K562 (cell line): ENCODE measurements around the gene PATL2. TPM values are rescaled to one million over a fixed set of nuclear protein-coding genes. Genes with fewer than 3 reads are reported as not detected.
"Not testable (repeated sequence)": the region's sequence is repeated elsewhere in the genome, so short reads cannot be mapped to it uniquely, and the experiment has no call there.

Experiments used
- ATF1 ChIP-seq, 2 experiments: fragments of 450-650 bp in 1 of 2; IDR thresholded peaks; 2 replicates each; pipeline ENCODE4 v1.6.1; 2016; ENCODE audit warnings: missing compliant biosample characterization in 1 of 2, missing genetic modification characterization in 1 of 2
- ATF7 ChIP-seq: fragments of 450-650 bp; IDR thresholded peaks from 2 replicates; pipeline ENCODE4 v1.7.1; 2014; ENCODE audit warnings: mild to moderate bottlenecking, moderate library complexity
- BRD9 ChIP-seq: fragments of 450-650 bp; IDR thresholded peaks from 2 replicates; pipeline ENCODE4 v1.6.1; 2018; ENCODE audit warnings: low read depth; ENCODE audit not compliant: partially characterized antibody
- CHD2 ChIP-seq: IDR thresholded peaks from 2 replicates; pipeline ENCODE4 v1.6.1; 2011; ENCODE audit warnings: low read depth, low read length
- CREM ChIP-seq: IDR thresholded peaks from 2 replicates; pipeline ENCODE4 v1.6.1; 2014; ENCODE audit warnings: antibody characterized with exemption, low read depth
- ELF1 ChIP-seq: fragments of 200-800 bp; sonication (Bioruptor generic); IDR thresholded peaks from 2 replicates; pipeline ENCODE4 v1.6.1; 2016; ENCODE audit warnings: missing genetic modification characterization, missing compliant biosample characterization
- ETV1 ChIP-seq: fragments of 450-650 bp; conservative IDR thresholded peaks from 2 replicates; pipeline ENCODE4 v1.6.1; 2016; ENCODE audit warnings: missing genetic modification characterization, control low read depth, low read depth, missing compliant biosample characterization
- FOXA3 ChIP-seq, 2 experiments: fragments of 450-650 bp in 1 of 2; sonication (generic) in 1 of 2; formaldehyde crosslinking; IDR thresholded peaks in 1 of 2; conservative IDR thresholded peaks in 1 of 2; 2 replicates each; pipeline versions ENCODE4 v1.4.0 to v1.8.0; 2020 to 2022; ENCODE audit warnings: mild to moderate bottlenecking in 2 of 2, missing genetic modification reagents in 1 of 2
- FOXJ2 ChIP-seq: fragments of 200-800 bp; sonication (Bioruptor generic); IDR thresholded peaks from 2 replicates; pipeline ENCODE4 v1.6.1; 2016; ENCODE audit warnings: missing genetic modification characterization, missing compliant biosample characterization
- MAZ ChIP-seq, 2 experiments: fragments of 450-650 bp in 1 of 2; sonication (generic) in 1 of 2; formaldehyde crosslinking; IDR thresholded peaks in 1 of 2; conservative IDR thresholded peaks in 1 of 2; 2 replicates each; pipeline versions ENCODE4 v1.4.0 to v1.5.0; 2020; ENCODE audit warnings: mild to moderate bottlenecking in 1 of 2, missing genetic modification reagents in 1 of 2
- MTA3 ChIP-seq: fragments of 450-650 bp; formaldehyde crosslinking; IDR thresholded peaks from 2 replicates; pipeline ENCODE4 v1.6.1; 2017; ENCODE audit warnings: mild to moderate bottlenecking, borderline replicate concordance
- NCOR1 ChIP-seq: fragments of 450-650 bp; IDR thresholded peaks from 2 replicates; pipeline ENCODE4 v1.6.1; 2016; ENCODE audit warnings: mild to moderate bottlenecking, moderate library complexity
- NR2C1 ChIP-seq, 2 experiments: fragments of 450-650 bp; IDR thresholded peaks; 2 replicates each; pipeline ENCODE4 v1.6.1; 2017; ENCODE audit warnings: mild to moderate bottlenecking in 2 of 2, antibody characterized with exemption in 1 of 2, inconsistent platforms in 1 of 2, missing compliant biosample characterization in 1 of 2, missing genetic modification characterization in 1 of 2
- RCOR1 ChIP-seq, 2 experiments: IDR thresholded peaks; 2 replicates each; pipeline ENCODE4 v1.6.1; 2012; ENCODE audit warnings: low read depth in 2 of 2, low read length in 2 of 2, borderline replicate concordance in 1 of 2, improper control_type of control experiment in 1 of 2
- SMARCA4 ChIP-seq: fragments of 450-650 bp; IDR thresholded peaks from 2 replicates; pipeline ENCODE4 v1.6.1; 2016
- TAL1 ChIP-seq: fragments of 450-650 bp; IDR thresholded peaks from 2 replicates; pipeline ENCODE4 v1.6.1; 2016; ENCODE audit warnings: mild to moderate bottlenecking
- TCF3 ChIP-seq: sonication (generic); formaldehyde crosslinking; IDR thresholded peaks from 2 replicates; pipeline ENCODE4 v1.4.0; 2020; ENCODE audit warnings: mild to moderate bottlenecking, missing genetic modification reagents
- TEAD4 ChIP-seq, 2 experiments: sonication (generic) in 1 of 2; formaldehyde crosslinking in 1 of 2; IDR thresholded peaks; 2 replicates each; pipeline versions ENCODE4 v1.6.1 to v1.8.0; 2012 to 2022; ENCODE audit warnings: borderline replicate concordance in 1 of 2, inconsistent platforms in 1 of 2, low read length in 1 of 2, mild to moderate bottlenecking in 1 of 2, missing genetic modification reagents in 1 of 2
- ZKSCAN8 ChIP-seq: fragments of 200-800 bp; sonication (Bioruptor generic); IDR thresholded peaks from 2 replicates; pipeline ENCODE4 v1.6.1; 2016; ENCODE audit warnings: missing genetic modification characterization, missing compliant biosample characterization
- polyA plus RNA-seq, 8 experiments: library from polyadenylated mRNA; depleted of rRNA in 4 of 8; stranded (reverse) in 5 of 8; unstranded in 3 of 8; fragments of >200 nt; fragmentation: Nextera tagmentation in 2 of 8; fragmentation: Illumina TruSeq in 1 of 8; extraction: Ambion mirVana in 2 of 8; extraction: Trizol in 1 of 8; gene quantifications; 2 replicates each; pipeline versions ENCODE4 v1.2.1 to v1.2.3, GENCODE V29; 2011 to 2014; ENCODE audit warnings: inconsistent platforms in 1 of 8, missing spikeins in 1 of 8
- total RNA-seq, 7 experiments: library from RNA; depleted of rRNA in 6 of 7; stranded (reverse); fragments of >200 nt in 6 of 7; fragmentation: Illumina TruSeq in 2 of 7; extraction: Trizol in 2 of 7; gene quantifications; 2 replicates each; pipeline versions ENCODE4 v1.2.1 to v1.2.3, GENCODE V29; 2011 to 2021; ENCODE audit warnings: low replicate concordance in 1 of 7
- TF ChIP-seq, protein P1 (sequence below): fragments of 450-650 bp; IDR thresholded peaks from 2 replicates; pipeline ENCODE4 v1.6.1; 2017; ENCODE audit warnings: antibody characterized with exemption, mild to moderate bottlenecking
- TF ChIP-seq, protein P2 (sequence below), 2 experiments: fragments of 450-650 bp; conservative IDR thresholded peaks; 2 replicates each; pipeline ENCODE4 v1.6.1; 2017; ENCODE audit warnings: mild to moderate bottlenecking in 2 of 2, moderate library complexity in 2 of 2

PATL2 gene
- total and polyA plus RNA-seq, 9 of the 15 experiments (the other 6 are each of a cell fraction or from before 2014, with no cell fraction given), result 0.42 to 1.1 (median 0.86) TPM

- TF ChIP-seq NR2C1 (IDR thresholded peaks at IDR 0.05), result peak; percentile 46; the same call in 1 of the 2 replicates
- peak; percentile 54; the same call in 1 of the 2 replicates for TF ChIP-seq NR2C1 (tag; IDR thresholded peaks at IDR 0.05)
- TF ChIP-seq RCOR1 (IDR thresholded peaks at IDR 0.05; ENCODE audit: borderline replicate concordance in 1 of 2, low read depth in 2 of 2, low read length in 2 of 2), result peak in 1 of 2 experiments; percentile 49; a peak in 1 of 4 replicates
- peak; percentile 72 for TF ChIP-seq TCF3 (CRISPR knock-in tag)
- TF ChIP-seq SMARCA4, result peak; percentile 55
- TF ChIP-seq TEAD4 (IDR thresholded peaks at IDR 0.05; ENCODE audit: low read length), result peak; percentile 50
- TF ChIP-seq TEAD4 (CRISPR knock-in tag; IDR thresholded peaks at IDR 0.05; ENCODE audit: borderline replicate concordance); ATF1 (CRISPR knock-in tag; IDR thresholded peaks at IDR 0.05): not testable (repeated sequence)
- TF ChIP-seq, protein P1, sequence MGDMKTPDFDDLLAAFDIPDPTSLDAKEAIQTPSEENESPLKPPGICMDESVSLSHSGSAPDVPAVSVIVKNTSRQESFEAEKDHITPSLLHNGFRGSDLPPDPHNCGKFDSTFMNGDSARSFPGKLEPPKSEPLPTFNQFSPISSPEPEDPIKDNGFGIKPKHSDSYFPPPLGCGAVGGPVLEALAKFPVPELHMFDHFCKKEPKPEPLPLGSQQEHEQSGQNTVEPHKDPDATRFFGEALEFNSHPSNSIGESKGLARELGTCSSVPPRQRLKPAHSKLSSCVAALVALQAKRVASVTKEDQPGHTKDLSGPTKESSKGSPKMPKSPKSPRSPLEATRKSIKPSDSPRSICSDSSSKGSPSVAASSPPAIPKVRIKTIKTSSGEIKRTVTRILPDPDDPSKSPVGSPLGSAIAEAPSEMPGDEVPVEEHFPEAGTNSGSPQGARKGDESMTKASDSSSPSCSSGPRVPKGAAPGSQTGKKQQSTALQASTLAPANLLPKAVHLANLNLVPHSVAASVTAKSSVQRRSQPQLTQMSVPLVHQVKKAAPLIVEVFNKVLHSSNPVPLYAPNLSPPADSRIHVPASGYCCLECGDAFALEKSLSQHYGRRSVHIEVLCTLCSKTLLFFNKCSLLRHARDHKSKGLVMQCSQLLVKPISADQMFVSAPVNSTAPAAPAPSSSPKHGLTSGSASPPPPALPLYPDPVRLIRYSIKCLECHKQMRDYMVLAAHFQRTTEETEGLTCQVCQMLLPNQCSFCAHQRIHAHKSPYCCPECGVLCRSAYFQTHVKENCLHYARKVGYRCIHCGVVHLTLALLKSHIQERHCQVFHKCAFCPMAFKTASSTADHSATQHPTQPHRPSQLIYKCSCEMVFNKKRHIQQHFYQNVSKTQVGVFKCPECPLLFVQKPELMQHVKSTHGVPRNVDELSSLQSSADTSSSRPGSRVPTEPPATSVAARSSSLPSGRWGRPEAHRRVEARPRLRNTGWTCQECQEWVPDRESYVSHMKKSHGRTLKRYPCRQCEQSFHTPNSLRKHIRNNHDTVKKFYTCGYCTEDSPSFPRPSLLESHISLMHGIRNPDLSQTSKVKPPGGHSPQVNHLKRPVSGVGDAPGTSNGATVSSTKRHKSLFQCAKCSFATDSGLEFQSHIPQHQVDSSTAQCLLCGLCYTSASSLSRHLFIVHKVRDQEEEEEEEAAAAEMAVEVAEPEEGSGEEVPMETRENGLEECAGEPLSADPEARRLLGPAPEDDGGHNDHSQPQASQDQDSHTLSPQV, result peak; percentile 77
- TF ChIP-seq ETV1, result 0 out of 2 replicates have a peak, but pooled peaks have one; percentile 36
- TF ChIP-seq, protein P2, sequence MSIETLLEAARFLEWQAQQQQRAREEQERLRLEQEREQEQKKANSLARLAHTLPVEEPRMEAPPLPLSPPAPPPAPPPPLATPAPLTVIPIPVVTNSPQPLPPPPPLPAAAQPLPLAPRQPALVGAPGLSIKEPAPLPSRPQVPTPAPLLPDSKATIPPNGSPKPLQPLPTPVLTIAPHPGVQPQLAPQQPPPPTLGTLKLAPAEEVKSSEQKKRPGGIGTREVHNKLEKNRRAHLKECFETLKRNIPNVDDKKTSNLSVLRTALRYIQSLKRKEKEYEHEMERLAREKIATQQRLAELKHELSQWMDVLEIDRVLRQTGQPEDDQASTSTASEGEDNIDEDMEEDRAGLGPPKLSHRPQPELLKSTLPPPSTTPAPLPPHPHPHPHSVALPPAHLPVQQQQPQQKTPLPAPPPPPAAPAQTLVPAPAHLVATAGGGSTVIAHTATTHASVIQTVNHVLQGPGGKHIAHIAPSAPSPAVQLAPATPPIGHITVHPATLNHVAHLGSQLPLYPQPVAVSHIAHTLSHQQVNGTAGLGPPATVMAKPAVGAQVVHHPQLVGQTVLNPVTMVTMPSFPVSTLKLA (conservative IDR thresholded peaks at IDR 0.05), result peak; percentile 60 to 64; a peak in 3 of 4 replicates
- peak; percentile 67 for TF ChIP-seq CREM
- TF ChIP-seq NCOR1, result peak; percentile 82
- 0 out of 2 replicates have a peak, but pooled peaks have one; percentile 30 for TF ChIP-seq ZKSCAN8
- peak; percentile 85 for TF ChIP-seq FOXJ2 (tag)
- peak; percentile 54; the same call in 1 of the 2 replicates for TF ChIP-seq ATF7
- peak; percentile 40; the same call in 1 of the 2 replicates for TF ChIP-seq ATF1 (tag; IDR thresholded peaks at IDR 0.05)
- peak; percentile 96 to 99 for TF ChIP-seq FOXA3 (CRISPR knock-in tag; conservative IDR thresholded peaks at IDR 0.05 in 1 of 2, IDR thresholded peaks at IDR 0.05 in 1 of 2)
- peak in 1 of 2 experiments; percentile 52; a peak in 1 of 4 replicates for TF ChIP-seq MAZ (CRISPR knock-in tag; conservative IDR thresholded peaks at IDR 0.05 in 1 of 2, IDR thresholded peaks at IDR 0.05 in 1 of 2)
- peak; percentile 35 for TF ChIP-seq BRD9
- 0 out of 2 replicates have a peak, but pooled peaks have one; percentile 36 for TF ChIP-seq MTA3
- TF ChIP-seq CHD2, result 0 out of 2 replicates have a peak, but pooled peaks have one; percentile 40
- peak; percentile 36; the same call in 1 of the 2 replicates for TF ChIP-seq ELF1
- peak; percentile 82; the same call in 1 of the 2 replicates for TF ChIP-seq TAL1
Measured at GRCh38 chr15:44682809-44683682, 28.1 kb downstream of the PATL2 start (continued).
